GM19023 (cell line): Measurements from ENCODE around the gene APLP2.
"Not testable (repeated sequence)": the region's sequence is repeated elsewhere in the genome, so short reads cannot be mapped to it uniquely, and the experiment has no call there.

Experiments used
- ATAC-seq: cut with Tn5 transposase; IDR thresholded peaks from one replicate; pipeline ENCODE4 v1.9.1; 2021; ENCODE audit warnings: mild to moderate bottlenecking, moderate library complexity; ENCODE audit not compliant: unreplicated experiment

Gene APLP2

GRCh38 chr11:130188585-130189347, 119.1 kb downstream of the APLP2 start:
- no peak for ATAC-seq

GRCh38 chr11:130189492-130190210, 120.0 kb downstream of the APLP2 start:
- no peak for ATAC-seq

GRCh38 chr11:130190371-130190881, 120.7 kb downstream of the APLP2 start:
- no peak for ATAC-seq

GRCh38 chr11:130191896-130192295, 122.2 kb downstream of the APLP2 start:
- ATAC-seq: no peak

- ATAC-seq: no peak
Observed at GRCh38 chr11:130192845-130193267, 123.2 kb downstream of the APLP2 start.

GRCh38 chr11:130193551-130193950, 123.9 kb downstream of the APLP2 start:
- not testable (repeated sequence) for ATAC-seq
